ENCODE results near the gene PARP14.
"Not testable (repeated sequence)": the region's sequence is repeated elsewhere in the genome, so short reads cannot be mapped to it uniquely, and the experiment has no call there.

Gene PARP14, protein sequence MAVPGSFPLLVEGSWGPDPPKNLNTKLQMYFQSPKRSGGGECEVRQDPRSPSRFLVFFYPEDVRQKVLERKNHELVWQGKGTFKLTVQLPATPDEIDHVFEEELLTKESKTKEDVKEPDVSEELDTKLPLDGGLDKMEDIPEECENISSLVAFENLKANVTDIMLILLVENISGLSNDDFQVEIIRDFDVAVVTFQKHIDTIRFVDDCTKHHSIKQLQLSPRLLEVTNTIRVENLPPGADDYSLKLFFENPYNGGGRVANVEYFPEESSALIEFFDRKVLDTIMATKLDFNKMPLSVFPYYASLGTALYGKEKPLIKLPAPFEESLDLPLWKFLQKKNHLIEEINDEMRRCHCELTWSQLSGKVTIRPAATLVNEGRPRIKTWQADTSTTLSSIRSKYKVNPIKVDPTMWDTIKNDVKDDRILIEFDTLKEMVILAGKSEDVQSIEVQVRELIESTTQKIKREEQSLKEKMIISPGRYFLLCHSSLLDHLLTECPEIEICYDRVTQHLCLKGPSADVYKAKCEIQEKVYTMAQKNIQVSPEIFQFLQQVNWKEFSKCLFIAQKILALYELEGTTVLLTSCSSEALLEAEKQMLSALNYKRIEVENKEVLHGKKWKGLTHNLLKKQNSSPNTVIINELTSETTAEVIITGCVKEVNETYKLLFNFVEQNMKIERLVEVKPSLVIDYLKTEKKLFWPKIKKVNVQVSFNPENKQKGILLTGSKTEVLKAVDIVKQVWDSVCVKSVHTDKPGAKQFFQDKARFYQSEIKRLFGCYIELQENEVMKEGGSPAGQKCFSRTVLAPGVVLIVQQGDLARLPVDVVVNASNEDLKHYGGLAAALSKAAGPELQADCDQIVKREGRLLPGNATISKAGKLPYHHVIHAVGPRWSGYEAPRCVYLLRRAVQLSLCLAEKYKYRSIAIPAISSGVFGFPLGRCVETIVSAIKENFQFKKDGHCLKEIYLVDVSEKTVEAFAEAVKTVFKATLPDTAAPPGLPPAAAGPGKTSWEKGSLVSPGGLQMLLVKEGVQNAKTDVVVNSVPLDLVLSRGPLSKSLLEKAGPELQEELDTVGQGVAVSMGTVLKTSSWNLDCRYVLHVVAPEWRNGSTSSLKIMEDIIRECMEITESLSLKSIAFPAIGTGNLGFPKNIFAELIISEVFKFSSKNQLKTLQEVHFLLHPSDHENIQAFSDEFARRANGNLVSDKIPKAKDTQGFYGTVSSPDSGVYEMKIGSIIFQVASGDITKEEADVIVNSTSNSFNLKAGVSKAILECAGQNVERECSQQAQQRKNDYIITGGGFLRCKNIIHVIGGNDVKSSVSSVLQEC (N-terminal part only)

GRCh38 chr3:122680475-122681283 lies at the start of gene PARP14:
PARP14 (plus strand) TSS chr3:122680839; CDS start chr3:122680884, 45 bp downstream.
- DNase-seq, result peak; percentile 66 to 76

- no peak for DNase-seq
Measured at GRCh38 chr3:122635789-122636188, 44.9 kb upstream of the PARP14 start.

GRCh38 chr3:122636697-122637096 lies 43.9 kb upstream of the PARP14 start:
- no peak for DNase-seq

- DNase-seq, result no peak
Measured at GRCh38 chr3:122640437-122640999, 40.1 kb upstream of the PARP14 start.

- no peak for DNase-seq
Measured at GRCh38 chr3:122642935-122643334, 37.7 kb upstream of the PARP14 start.

- peak in 1 of 2 donors; percentile 43 for DNase-seq
Measured at GRCh38 chr3:122646146-122646988, 34.3 kb upstream of the PARP14 start.

DNA sequence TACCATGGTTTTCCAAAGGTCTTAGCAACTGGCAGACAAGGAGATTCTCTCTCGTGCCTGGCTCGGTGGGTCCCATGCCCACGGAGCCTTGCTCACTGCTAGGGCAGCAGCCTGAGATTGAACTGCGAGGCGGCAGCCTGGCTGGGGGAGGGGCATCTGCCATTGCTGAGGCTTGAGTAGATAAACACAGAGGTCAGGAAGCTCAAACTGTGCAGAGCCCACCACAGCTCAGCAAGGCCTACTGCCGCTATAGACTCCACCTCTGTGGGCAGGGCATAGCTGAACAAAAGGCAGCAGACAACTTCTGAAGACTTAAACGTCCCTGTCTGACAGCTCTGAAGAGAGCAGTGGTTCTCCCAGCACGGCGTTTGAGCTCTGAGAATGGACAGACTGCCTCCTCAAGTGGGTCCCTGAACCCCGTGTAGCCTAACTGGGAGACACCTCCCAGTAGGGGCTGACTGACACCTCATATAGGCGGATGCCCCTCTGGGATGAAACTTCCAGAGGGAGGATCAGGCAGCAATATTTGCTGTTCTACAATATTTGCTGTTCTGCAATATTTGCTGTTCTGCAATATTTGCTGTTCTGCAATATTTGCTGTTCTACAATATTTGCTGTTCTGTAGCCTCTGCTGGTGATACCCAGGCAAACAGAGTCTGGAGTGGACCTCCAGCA lies 29.3 kb upstream of the PARP14 start:
- DNase-seq, result not testable (repeated sequence)

- not testable (repeated sequence) for DNase-seq
Measured at GRCh38 chr3:122651962-122652361, 28.7 kb upstream of the PARP14 start.

GRCh38 chr3:122658336-122658735 lies 22.3 kb upstream of the PARP14 start:
- not testable (repeated sequence) for DNase-seq

GRCh38 chr3:122660297-122660974 lies 20.2 kb upstream of the PARP14 start:
- DNase-seq, result no peak

- peak in 1 of 2 donors; percentile 4 for DNase-seq
Measured at GRCh38 chr3:122661633-122662032, 19.0 kb upstream of the PARP14 start.

GRCh38 chr3:122662505-122662904 lies 18.1 kb upstream of the PARP14 start:
- DNase-seq, result no peak

DNA sequence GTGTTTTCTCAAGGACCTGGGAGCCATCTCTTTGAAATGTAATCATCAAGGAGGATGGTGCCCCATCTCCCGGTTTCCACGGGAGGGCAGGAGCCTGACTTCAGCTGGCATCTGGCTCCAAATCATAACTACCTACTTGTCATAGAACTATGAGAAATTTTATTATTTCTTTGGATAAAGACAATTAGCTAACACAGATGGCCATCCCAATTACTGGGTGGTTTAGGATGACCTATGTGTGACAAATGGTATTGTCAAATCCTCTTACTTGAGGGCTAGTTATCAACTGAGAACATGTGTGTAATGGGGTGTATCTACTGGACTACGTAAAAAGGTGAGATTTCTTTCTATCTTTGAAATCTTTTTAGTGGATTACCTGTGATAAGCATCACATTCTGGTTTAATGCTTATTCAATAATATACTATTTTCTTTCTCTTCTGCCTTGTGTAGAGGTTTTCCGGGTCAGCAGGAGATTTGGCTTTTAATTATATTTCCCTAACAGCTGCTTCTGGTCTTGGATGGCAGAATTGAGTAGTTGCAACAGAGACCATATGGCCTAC lies 15.3 kb upstream of the PARP14 start:
- no peak for DNase-seq

DNA sequence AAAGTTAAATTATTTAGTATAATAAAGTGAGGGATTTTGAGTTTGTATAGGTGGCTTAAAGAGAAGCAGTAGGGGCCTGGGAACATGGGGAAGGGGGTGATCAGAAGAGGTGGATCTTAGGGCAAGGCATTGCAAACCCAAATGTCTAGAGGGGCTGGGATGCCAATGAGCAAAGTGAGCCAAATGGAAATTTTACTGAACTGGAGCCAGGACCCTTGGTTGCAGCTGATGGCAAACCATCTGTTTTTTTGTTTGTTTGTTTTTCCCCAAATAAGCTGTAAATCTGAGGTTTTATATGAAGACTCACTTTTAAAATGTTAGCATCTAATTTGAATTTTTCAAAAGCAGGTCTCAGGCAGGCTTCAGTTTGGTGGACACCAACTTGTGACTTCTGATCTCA lies 14.8 kb upstream of the PARP14 start:
- no peak for DNase-seq

GRCh38 chr3:122668930-122669730 lies 11.5 kb upstream of the PARP14 start:
- no peak for DNase-seq

GRCh38 chr3:122671553-122671952 lies 9.1 kb upstream of the PARP14 start:
- DNase-seq, result no peak

- peak in 1 of 2 donors; percentile 10 for DNase-seq
Measured at GRCh38 chr3:122674339-122674738, 6.3 kb upstream of the PARP14 start.

DNA sequence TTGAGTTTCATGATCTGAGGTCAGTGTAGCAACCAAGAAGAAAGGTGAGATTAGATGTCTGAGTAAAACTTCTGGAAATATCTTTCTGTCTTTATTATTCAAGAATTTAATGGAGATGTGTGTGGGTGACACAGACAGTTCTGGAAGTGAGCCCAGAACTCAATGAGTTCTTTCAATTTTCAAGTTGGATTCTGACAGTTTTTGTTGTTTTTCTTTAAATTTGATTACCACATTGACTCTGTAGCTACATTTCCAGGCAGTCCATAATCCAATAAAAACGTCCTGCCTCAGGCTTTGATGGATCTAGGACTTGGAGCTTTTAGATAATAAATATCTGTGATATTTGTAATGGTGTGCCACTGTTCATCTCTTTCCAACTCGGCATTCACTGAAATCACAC lies 3.9 kb upstream of the PARP14 start:
- DNase-seq, result no peak
